Keratinocyte (primary cell): ENCODE results near the gene KLK11. TPM values are rescaled to one million over a fixed set of nuclear protein-coding genes. Genes with fewer than 3 reads are reported as not detected.

Source experiments
- DNase-seq: peaks from one replicate; pipeline ENCODE4 v3.0.0-alpha.2; 2011; ENCODE audit warnings: low read depth, missing footprints, low spot score
- FAIRE-seq: peaks from 2 replicates; lab custom pipeline; 2011; peaks lifted over from hg19 to GRCh38; lab: Jason Lieb, UNC
- H2AFZ ChIP-seq: 2 replicates; pipeline ENCODE4 v1.6.0; 2012; ENCODE audit warnings: low read length, control low read depth, inconsistent platforms; ENCODE audit not compliant: control insufficient read depth
- H3K27ac ChIP-seq: 2 replicates; pipeline ENCODE4 v1.5.1; 2011; ENCODE audit warnings: low read length; ENCODE audit not compliant: control insufficient read depth, insufficient read depth
- H3K27me3 ChIP-seq: 3 replicates; pipeline ENCODE4 v1.6.0; 2011; ENCODE audit warnings: low read length; ENCODE audit not compliant: control insufficient read depth, insufficient read depth; ENCODE audit errors: extremely low read depth
- H3K36me3 ChIP-seq, 2 experiments: 2 replicates in 1 of 2; 3 replicates in 1 of 2; pipeline ENCODE4 v1.5.1; 2011; ENCODE audit warnings: low read length in 2 of 2, mild to moderate bottlenecking in 1 of 2; ENCODE audit not compliant: control insufficient read depth in 2 of 2, insufficient read depth in 2 of 2; ENCODE audit errors: extremely low read depth in 1 of 2
- H3K4me1 ChIP-seq: 3 replicates; pipeline ENCODE4 v1.5.1; 2011; ENCODE audit warnings: low read length; ENCODE audit not compliant: control insufficient read depth, insufficient read depth; ENCODE audit errors: extremely low read depth
- H3K4me2 ChIP-seq: 3 replicates; pipeline ENCODE4 v1.6.0; 2011; ENCODE audit warnings: low read depth, low read length; ENCODE audit not compliant: control insufficient read depth, insufficient read depth; ENCODE audit errors: extremely low read depth
- H3K4me3 ChIP-seq, 3 experiments: fragments of 200-600 bp in 1 of 3; sonication (generic) in 1 of 3; 2 replicates in 2 of 3; 3 replicates in 1 of 3; pipeline ENCODE4 v1.5.1; 2011 to 2016; ENCODE audit warnings: low read length in 3 of 3, mild to moderate bottlenecking in 3 of 3, control low read depth in 2 of 3, inconsistent platforms in 1 of 3, low read depth in 1 of 3, mixed read lengths in 1 of 3, mixed run types in 1 of 3, moderate library complexity in 1 of 3; ENCODE audit not compliant: control insufficient read depth in 2 of 3, insufficient read depth in 2 of 3; ENCODE audit errors: extremely low read depth in 1 of 3
- H3K79me2 ChIP-seq: 2 replicates; pipeline ENCODE4 v1.6.0; 2012; ENCODE audit warnings: low read length; ENCODE audit not compliant: control insufficient read depth, insufficient read depth
- H3K9ac ChIP-seq: 3 replicates; pipeline ENCODE4 v1.6.0; 2011; ENCODE audit warnings: low read length; ENCODE audit not compliant: control insufficient read depth, insufficient read depth; ENCODE audit errors: extremely low read depth
- H3K9me1 ChIP-seq: 3 replicates; pipeline ENCODE4 v1.6.0; 2011; ENCODE audit warnings: low read length; ENCODE audit not compliant: control insufficient read depth, insufficient read depth; ENCODE audit errors: extremely low read depth
- H3K9me3 ChIP-seq: 2 replicates; pipeline ENCODE4 v1.5.1; 2012; ENCODE audit warnings: low read depth, low read length; ENCODE audit not compliant: control insufficient read depth
- H4K20me1 ChIP-seq: 3 replicates; pipeline ENCODE4 v1.6.0; 2011; ENCODE audit warnings: low read length; ENCODE audit not compliant: control insufficient read depth, insufficient read depth; ENCODE audit errors: extremely low read depth
- EZH2 ChIP-seq: IDR thresholded peaks from one replicate; pipeline ENCODE4 v1.6.1; 2012; ENCODE audit warnings: inconsistent platforms, mild to moderate bottlenecking, low read length, moderate library complexity
- dilution Hi-C: fragments of 300-500 bp; cut with MboI; formaldehyde crosslinking; loops from one replicate; pipeline ENCODE4 v1.7.0; 2020; ENCODE audit warnings: low sequenced_read_pairs; ENCODE audit not compliant: extremely low pct_ligation_motif_present
- polyA plus RNA-seq, 5 experiments: library from polyadenylated mRNA; depleted of rRNA in 3 of 5; stranded (reverse) in 3 of 5; stranded (forward) in 1 of 5; unstranded in 1 of 5; fragments of >200 nt; gene quantifications; 1 replicate in 1 of 5; 2 replicates in 3 of 5; 3 replicates in 1 of 5; pipeline versions ENCODE4 v1.2.1 to v1.2.3, GENCODE V29; 2011 to 2012; ENCODE audit warnings: missing spikeins in 2 of 5, low read depth in 1 of 5, low replicate concordance in 1 of 5
- TF ChIP-seq, protein P1 (sequence below), 3 experiments: IDR thresholded peaks in 1 of 3; conservative IDR thresholded peaks in 1 of 3; optimal IDR thresholded peaks in 1 of 3; 2 replicates in 2 of 3; 3 replicates in 1 of 3; pipeline versions ENCODE3 to v1.5.1; 2011; ENCODE audit warnings: low read length in 3 of 3, mild to moderate bottlenecking in 3 of 3, moderate library complexity in 2 of 3, control low read depth in 1 of 3, inconsistent platforms in 1 of 3; ENCODE audit not compliant: insufficient read depth in 2 of 3; ENCODE audit errors: extremely low read depth in 1 of 3

The KLK11 gene
- polyA plus RNA-seq, 1 donor (not counting 4 experiments of a cell fraction or from before 2014, with no cell fraction given): 18.0 TPM

DNA sequence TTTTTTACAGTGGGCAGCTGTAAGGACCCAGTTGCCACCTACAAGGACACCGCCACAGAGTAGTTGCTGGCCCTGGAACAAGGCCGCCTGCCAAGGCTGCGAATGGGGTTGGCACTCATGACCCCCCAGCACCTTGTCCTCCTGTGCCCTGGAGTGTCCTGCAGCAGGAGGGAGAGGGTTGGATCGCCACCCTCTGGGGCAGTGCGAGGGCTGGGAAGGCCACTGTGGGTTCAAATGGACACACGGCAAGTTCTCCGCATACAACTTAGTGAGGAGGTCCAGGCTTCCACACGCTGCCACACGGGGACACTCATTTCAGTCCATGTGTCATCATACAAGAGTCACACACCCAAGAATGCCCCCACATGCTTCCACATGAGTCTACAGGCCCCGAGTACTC lies 26.0 kb downstream of the KLK11 start:
- H3K9ac ChIP-seq: peak overlapping the region; percentile 86
- H4K20me1 ChIP-seq: no peaks in the 10 kb centered on the region
- dilution Hi-C loops: no loop called here
- peaks cover 35% of the 10 kb centered on the region for H3K4me1 ChIP-seq
- no peaks in the 10 kb centered on the region for H3K9me3 ChIP-seq
- no peaks in the 10 kb centered on the region for H3K9me1 ChIP-seq
- no peaks in the 10 kb centered on the region for H3K27me3 ChIP-seq
- peak overlapping the region; percentile 47 to 87 (median 85) for H3K4me3 ChIP-seq
- FAIRE-seq: peak; percentile 83
- peak overlapping the region; percentile 80 for H3K27ac ChIP-seq
- H3K79me2 ChIP-seq: peaks cover 14% of the 10 kb centered on the region
- TF ChIP-seq, protein P1, sequence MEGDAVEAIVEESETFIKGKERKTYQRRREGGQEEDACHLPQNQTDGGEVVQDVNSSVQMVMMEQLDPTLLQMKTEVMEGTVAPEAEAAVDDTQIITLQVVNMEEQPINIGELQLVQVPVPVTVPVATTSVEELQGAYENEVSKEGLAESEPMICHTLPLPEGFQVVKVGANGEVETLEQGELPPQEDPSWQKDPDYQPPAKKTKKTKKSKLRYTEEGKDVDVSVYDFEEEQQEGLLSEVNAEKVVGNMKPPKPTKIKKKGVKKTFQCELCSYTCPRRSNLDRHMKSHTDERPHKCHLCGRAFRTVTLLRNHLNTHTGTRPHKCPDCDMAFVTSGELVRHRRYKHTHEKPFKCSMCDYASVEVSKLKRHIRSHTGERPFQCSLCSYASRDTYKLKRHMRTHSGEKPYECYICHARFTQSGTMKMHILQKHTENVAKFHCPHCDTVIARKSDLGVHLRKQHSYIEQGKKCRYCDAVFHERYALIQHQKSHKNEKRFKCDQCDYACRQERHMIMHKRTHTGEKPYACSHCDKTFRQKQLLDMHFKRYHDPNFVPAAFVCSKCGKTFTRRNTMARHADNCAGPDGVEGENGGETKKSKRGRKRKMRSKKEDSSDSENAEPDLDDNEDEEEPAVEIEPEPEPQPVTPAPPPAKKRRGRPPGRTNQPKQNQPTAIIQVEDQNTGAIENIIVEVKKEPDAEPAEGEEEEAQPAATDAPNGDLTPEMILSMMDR (optimal IDR thresholded peaks at IDR 0.05 in 1 of 3, IDR thresholded peaks at IDR 0.05 in 1 of 3, conservative IDR thresholded peaks at IDR 0.05 in 1 of 3; ENCODE audit: extremely low read depth in 1 of 3, insufficient read depth in 2 of 3, low read length in 3 of 3): no peak
- TF ChIP-seq EZH2: no peak
- peak overlapping the region; percentile 83 for H3K4me2 ChIP-seq
- DNase-seq: no peak
- peak overlapping the region; percentile 60 for H2AFZ ChIP-seq
- peaks cover 2 to 6% of the 10 kb centered on the region in 2 experiments for H3K36me3 ChIP-seq

DNA sequence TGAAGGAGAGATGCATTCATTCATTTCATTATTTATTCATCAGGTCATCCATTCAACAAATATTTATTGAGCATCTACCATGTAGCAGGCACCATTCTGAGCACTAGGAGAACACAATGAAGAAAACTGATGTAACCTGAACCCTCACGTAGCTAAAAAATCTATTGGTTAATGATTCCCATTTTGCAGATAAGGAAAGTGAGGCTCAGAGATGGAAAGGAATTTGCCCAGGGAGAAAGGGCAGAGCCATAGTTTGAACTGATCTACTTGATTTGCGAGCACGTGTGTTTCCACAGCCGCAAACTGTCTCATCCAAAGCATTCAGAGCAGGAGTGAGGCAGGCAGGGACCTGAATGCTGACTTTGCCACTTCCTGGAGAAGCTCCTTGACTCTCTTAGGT lies 27.7 kb downstream of the KLK11 start:
- Histone ChIP-seq H3K4me2 (peak overlapping the region; percentile 24), H3K36me3 (peaks cover 2 to 6% of the 10 kb centered on the region in 2 experiments), H3K4me1 (peaks cover 35% of the 10 kb centered on the region), H3K9ac (peak overlapping the region; percentile 25), H3K79me2 (peaks cover 14% of the 10 kb centered on the region), H3K4me3 (no peak overlapping the region), H3K27me3 (no peaks in the 10 kb centered on the region), H4K20me1 (no peaks in the 10 kb centered on the region), H2AFZ (no peak overlapping the region), H3K27ac (no peak overlapping the region), H3K9me1 (no peaks in the 10 kb centered on the region), H3K9me3 (no peaks in the 10 kb centered on the region)
- peak; percentile 94 for FAIRE-seq
- TF ChIP-seq, protein P1 (optimal IDR thresholded peaks at IDR 0.05 in 1 of 3, IDR thresholded peaks at IDR 0.05 in 1 of 3, conservative IDR thresholded peaks at IDR 0.05 in 1 of 3; ENCODE audit: extremely low read depth in 1 of 3, insufficient read depth in 2 of 3, low read length in 3 of 3): no peak
- no peak for TF ChIP-seq EZH2
- dilution Hi-C loops: no loop called here
- no peak for DNase-seq
